DOHH2 (cell line): ENCODE data around the gene SRMS.

Experiments
- H3F3A ChIP-seq: fragments of 200-600 bp; sonication (generic), shearing (Covaris generic); 2 replicates; pipeline ENCODE4 v1.6.0; 2016; ENCODE audit warnings: antibody characterized with exemption, mild to moderate bottlenecking; ENCODE audit not compliant: control insufficient read depth, insufficient read depth
- H3K27ac ChIP-seq: fragments of 200-600 bp; sonication (generic); 2 replicates; pipeline ENCODE4 v1.5.1; 2014; ENCODE audit warnings: low read depth, mild to moderate bottlenecking, low read length, moderate library complexity
- H3K27me3 ChIP-seq: fragments of 200-600 bp; sonication (generic); 2 replicates; pipeline ENCODE4 v1.6.1; 2014; ENCODE audit warnings: mild to moderate bottlenecking, low read length, mixed read lengths; ENCODE audit not compliant: control insufficient read depth
- H3K36me3 ChIP-seq: fragments of 200-600 bp; sonication (generic); 2 replicates; pipeline ENCODE4 v1.6.1; 2014; ENCODE audit warnings: mild to moderate bottlenecking, low read length, moderate library complexity, mixed read lengths; ENCODE audit not compliant: control insufficient read depth
- H3K4me1 ChIP-seq: fragments of 200-600 bp; sonication (generic); 2 replicates; pipeline ENCODE4 v1.6.1; 2014; ENCODE audit warnings: mild to moderate bottlenecking, low read length, mixed read lengths; ENCODE audit not compliant: control insufficient read depth
- H3K4me2 ChIP-seq: fragments of 200-600 bp; sonication (generic); 2 replicates; pipeline ENCODE4 v1.6.0; 2014; ENCODE audit warnings: mild to moderate bottlenecking, low read length, moderate library complexity
- H3K4me3 ChIP-seq: fragments of 200-600 bp; sonication (generic); 2 replicates; pipeline ENCODE4 v1.5.1; 2014; ENCODE audit warnings: mild to moderate bottlenecking, low read length, mixed read lengths
- H3K79me2 ChIP-seq: fragments of 200-600 bp; sonication (generic); 2 replicates; pipeline ENCODE4 v1.6.1; 2014; ENCODE audit warnings: mild to moderate bottlenecking, low read length, mixed read lengths; ENCODE audit not compliant: control insufficient read depth
- H3K9me2 ChIP-seq: fragments of 200-600 bp; sonication (generic); replicated peaks from 2 replicates; pipeline ENCODE4 v1.6.1; 2014; ENCODE audit warnings: mild to moderate bottlenecking, low read length, mixed read lengths; ENCODE audit not compliant: control insufficient read depth
- H3K9me3 ChIP-seq: fragments of 200-600 bp; sonication (generic); 2 replicates; pipeline ENCODE4 v1.6.1; 2014; ENCODE audit warnings: antibody characterized with exemption, low read length, mixed read lengths; ENCODE audit not compliant: control insufficient read depth, insufficient read depth
- H4K20me1 ChIP-seq: fragments of 200-600 bp; sonication (generic); 2 replicates; pipeline ENCODE4 v1.6.0; 2014; ENCODE audit warnings: low read depth, mild to moderate bottlenecking, antibody characterized with exemption, low read length, moderate library complexity; ENCODE audit not compliant: control insufficient read depth, insufficient read depth
- EZH2phosphoT487 ChIP-seq: fragments of 200-600 bp; sonication (generic); IDR thresholded peaks from 2 replicates; pipeline ENCODE4 v1.6.1; 2017; ENCODE audit warnings: borderline replicate concordance, mild to moderate bottlenecking, antibody characterized with exemption, low read length, moderate library complexity, mixed read lengths
- TF ChIP-seq, protein P1 (sequence below): fragments of 200-600 bp; sonication (generic); IDR thresholded peaks from one replicate; pipeline ENCODE4 v1.5.1; 2014; ENCODE audit warnings: antibody characterized with exemption, mild to moderate bottlenecking, low read depth, low read length; ENCODE audit not compliant: poor library complexity, severe bottlenecking

Gene SRMS

DNA sequence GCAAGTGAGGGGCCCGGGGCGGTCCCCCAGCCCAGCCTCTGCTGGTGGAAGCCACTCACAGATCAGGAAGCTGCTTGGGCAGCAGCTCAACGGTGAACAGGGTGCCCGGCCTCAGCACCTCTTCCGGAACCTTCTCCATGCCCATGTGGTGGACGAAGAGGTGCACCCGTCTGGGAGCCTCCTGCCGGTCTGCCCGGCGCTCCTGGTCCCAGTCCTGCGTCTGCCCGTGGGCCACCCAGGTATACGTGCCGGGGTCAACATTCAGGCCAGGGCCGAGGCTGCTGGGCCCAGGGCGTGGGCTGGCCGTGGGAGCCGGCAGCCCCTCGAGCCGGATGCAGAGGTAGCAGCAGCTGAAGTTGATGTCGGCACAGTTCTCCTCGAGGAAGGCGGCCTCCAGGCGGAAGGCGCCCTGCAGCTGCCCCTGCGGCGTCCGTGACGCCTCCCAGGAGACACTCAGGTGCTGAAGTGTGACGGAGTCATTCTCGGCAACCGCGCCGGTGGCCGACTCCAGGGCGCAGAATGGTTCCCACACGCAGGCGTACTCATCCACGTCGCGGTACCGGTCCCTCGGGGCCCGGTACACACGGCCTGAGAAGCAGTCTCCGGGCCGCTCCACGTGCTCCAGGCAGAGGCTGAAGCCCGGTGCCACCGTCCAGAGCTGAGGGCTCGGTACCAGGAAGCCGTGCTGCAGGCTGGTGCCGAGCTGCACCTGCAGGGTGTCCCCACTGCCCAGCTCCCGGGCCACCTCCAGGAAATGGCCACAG lies 15.1 kb upstream of the SRMS start:
- peak overlapping the region; percentile 41 for H3K4me2 ChIP-seq
- no peak for TF ChIP-seq EZH2phosphoT487
- TF ChIP-seq, protein P1, sequence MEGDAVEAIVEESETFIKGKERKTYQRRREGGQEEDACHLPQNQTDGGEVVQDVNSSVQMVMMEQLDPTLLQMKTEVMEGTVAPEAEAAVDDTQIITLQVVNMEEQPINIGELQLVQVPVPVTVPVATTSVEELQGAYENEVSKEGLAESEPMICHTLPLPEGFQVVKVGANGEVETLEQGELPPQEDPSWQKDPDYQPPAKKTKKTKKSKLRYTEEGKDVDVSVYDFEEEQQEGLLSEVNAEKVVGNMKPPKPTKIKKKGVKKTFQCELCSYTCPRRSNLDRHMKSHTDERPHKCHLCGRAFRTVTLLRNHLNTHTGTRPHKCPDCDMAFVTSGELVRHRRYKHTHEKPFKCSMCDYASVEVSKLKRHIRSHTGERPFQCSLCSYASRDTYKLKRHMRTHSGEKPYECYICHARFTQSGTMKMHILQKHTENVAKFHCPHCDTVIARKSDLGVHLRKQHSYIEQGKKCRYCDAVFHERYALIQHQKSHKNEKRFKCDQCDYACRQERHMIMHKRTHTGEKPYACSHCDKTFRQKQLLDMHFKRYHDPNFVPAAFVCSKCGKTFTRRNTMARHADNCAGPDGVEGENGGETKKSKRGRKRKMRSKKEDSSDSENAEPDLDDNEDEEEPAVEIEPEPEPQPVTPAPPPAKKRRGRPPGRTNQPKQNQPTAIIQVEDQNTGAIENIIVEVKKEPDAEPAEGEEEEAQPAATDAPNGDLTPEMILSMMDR = no peak
- H3K36me3 ChIP-seq = no peaks in the 10 kb centered on the region
- peaks cover 6% of the 10 kb centered on the region for H3K27me3 ChIP-seq
- H3K79me2 ChIP-seq = no peaks in the 10 kb centered on the region
- H3K4me3 ChIP-seq = no peak overlapping the region
- H3K9me2 ChIP-seq = no peaks in the 10 kb centered on the region
- H3F3A ChIP-seq = no peaks in the 10 kb centered on the region
- H4K20me1 ChIP-seq = no peaks in the 10 kb centered on the region
- H3K4me1 ChIP-seq = peaks cover 14% of the 10 kb centered on the region
- no peaks in the 10 kb centered on the region for H3K9me3 ChIP-seq
- H3K27ac ChIP-seq = no peak overlapping the region

DNA sequence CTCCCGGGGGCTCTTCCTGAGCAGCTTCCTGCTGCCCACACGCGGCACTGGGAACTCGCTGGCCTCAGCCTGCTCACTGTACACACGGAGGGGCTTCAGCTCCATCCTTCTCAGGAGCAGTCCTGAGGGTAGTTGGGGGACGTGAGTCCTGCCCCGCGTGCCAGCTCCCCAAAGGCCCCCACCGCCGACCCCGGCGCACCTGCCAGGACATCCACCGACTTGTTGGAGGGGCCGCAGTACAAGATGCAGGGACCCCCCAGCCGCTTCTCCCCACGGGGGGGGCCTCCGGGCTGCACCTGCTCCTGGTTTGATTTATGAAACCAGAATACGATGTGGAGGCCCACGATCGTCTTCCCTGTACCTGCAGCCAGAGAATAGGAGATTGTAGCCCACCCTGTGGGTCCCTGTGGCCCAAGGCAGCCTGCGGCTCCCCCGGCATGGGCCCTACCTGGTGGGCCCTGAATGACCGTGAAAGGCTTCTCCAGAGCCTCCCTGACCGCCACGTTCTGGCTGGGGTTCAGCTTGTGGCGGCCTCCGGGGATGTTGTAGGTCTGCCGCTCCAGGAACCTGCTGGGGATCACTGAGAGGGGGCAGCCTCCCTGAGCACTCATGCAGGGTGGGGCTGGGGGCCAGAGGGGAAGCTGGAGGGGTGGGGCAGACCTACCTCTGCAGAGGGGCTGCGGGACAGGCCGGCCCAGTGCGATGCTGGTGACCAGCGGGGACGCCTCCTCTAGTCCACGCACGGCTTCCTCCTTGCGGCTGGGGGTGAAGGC lies 14.3 kb upstream of the SRMS start:
- H3K4me2 ChIP-seq = no peak overlapping the region
- no peak overlapping the region for H3K27ac ChIP-seq
- no peaks in the 10 kb centered on the region for H3K9me3 ChIP-seq
- H3K36me3 ChIP-seq = no peaks in the 10 kb centered on the region
- H4K20me1 ChIP-seq = no peaks in the 10 kb centered on the region
- H3K4me1 ChIP-seq = peaks cover 12% of the 10 kb centered on the region
- peaks cover 2% of the 10 kb centered on the region; the same call in 1 of the 2 replicates for H3K27me3 ChIP-seq
- TF ChIP-seq, protein P1 = no peak
- no peak for TF ChIP-seq EZH2phosphoT487
- H3F3A ChIP-seq = no peaks in the 10 kb centered on the region
- H3K4me3 ChIP-seq = no peak overlapping the region
- H3K9me2 ChIP-seq = no peaks in the 10 kb centered on the region
- H3K79me2 ChIP-seq = no peaks in the 10 kb centered on the region

DNA sequence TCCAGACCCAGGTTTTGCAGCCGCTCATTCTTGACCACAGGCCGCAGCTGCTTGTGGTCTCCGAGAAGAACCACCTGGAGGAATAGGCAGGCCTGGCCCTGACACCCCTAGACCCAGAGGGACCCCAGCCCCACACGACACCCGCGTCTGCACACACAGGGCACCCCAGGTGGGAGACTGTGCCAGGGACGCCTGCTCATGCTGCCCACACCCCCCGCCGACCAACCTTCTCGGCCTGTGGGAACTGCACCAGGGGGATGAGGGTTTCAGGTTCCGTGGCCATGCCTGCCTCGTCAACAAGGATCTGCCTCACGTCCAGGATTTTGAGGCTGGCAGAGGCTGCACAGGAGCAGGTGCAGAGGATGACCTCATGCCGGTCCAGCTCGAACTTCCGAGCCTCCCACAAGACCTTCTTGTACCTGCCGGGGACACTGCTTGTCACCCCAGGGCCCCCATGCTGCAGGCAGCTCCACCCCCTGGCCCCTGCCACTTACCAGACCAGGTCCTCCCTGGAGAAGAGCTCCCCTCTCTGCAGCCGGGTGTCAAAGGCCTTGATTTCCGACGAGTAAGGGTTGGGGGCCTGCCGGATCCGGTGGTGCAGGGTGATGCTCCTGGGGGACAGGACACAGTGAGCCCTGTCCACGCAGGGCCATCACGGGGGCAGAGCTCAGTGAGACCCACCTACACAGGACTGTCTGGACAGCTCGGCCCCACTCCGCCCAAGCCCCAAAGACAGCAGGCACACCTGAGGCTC lies 13.5 kb upstream of the SRMS start:
- Histone ChIP-seq H3K79me2 (no peaks in the 10 kb centered on the region), H3K4me3 (no peak overlapping the region), H3F3A (no peaks in the 10 kb centered on the region), H3K27me3 (no peaks in the 10 kb centered on the region; the same call in 1 of the 2 replicates), H3K9me2 (no peaks in the 10 kb centered on the region), H4K20me1 (no peaks in the 10 kb centered on the region), H3K4me2 (no peak overlapping the region), H3K4me1 (peaks cover 12% of the 10 kb centered on the region), H3K27ac (no peak overlapping the region), H3K36me3 (no peaks in the 10 kb centered on the region), H3K9me3 (no peaks in the 10 kb centered on the region)
- TF ChIP-seq, protein P1 = no peak
- no peak for TF ChIP-seq EZH2phosphoT487
